Fibroblast of lung (primary cell): ENCODE results near the gene SPACA7.
"Not testable (repeated sequence)": the region's sequence is repeated elsewhere in the genome, so short reads cannot be mapped to it uniquely, and the experiment has no call there.

Experiments used
- EZH2 ChIP-seq: IDR thresholded peaks from 2 replicates; pipeline ENCODE4 v1.5.1; 2012; ENCODE audit warnings: low read length, control low read depth, mild to moderate bottlenecking; ENCODE audit errors: missing control alignments
- TF ChIP-seq, protein P1 (sequence below), 2 donors: IDR thresholded peaks in 1 of 2; conservative IDR thresholded peaks in 1 of 2; 1 replicate in 1 of 2; 2 replicates in 1 of 2; pipeline ENCODE4 v1.5.1; 2011 to 2012; ENCODE audit warnings: low read length in 2 of 2, control low read depth in 1 of 2, inconsistent platforms in 1 of 2, low read depth in 1 of 2, mild to moderate bottlenecking in 1 of 2

GRCh38 chr13:112395022-112395421 is 18.9 kb downstream of the SPACA7 start:
- TF ChIP-seq, protein P1, sequence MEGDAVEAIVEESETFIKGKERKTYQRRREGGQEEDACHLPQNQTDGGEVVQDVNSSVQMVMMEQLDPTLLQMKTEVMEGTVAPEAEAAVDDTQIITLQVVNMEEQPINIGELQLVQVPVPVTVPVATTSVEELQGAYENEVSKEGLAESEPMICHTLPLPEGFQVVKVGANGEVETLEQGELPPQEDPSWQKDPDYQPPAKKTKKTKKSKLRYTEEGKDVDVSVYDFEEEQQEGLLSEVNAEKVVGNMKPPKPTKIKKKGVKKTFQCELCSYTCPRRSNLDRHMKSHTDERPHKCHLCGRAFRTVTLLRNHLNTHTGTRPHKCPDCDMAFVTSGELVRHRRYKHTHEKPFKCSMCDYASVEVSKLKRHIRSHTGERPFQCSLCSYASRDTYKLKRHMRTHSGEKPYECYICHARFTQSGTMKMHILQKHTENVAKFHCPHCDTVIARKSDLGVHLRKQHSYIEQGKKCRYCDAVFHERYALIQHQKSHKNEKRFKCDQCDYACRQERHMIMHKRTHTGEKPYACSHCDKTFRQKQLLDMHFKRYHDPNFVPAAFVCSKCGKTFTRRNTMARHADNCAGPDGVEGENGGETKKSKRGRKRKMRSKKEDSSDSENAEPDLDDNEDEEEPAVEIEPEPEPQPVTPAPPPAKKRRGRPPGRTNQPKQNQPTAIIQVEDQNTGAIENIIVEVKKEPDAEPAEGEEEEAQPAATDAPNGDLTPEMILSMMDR (conservative IDR thresholded peaks at IDR 0.05 in 1 of 2, IDR thresholded peaks at IDR 0.05 in 1 of 2; ENCODE audit: low read depth in 1 of 2, low read length in 2 of 2) = not testable (repeated sequence)
- TF ChIP-seq EZH2 = not testable (repeated sequence)
